MG63 (cell line): ENCODE measurements around the gene CDC37. TPM values are rescaled to one million over a fixed set of nuclear protein-coding genes. Genes with fewer than 3 reads are reported as not detected.
"Not testable (repeated sequence)": the region's sequence is repeated elsewhere in the genome, so short reads cannot be mapped to it uniquely, and the experiment has no call there.

ENCODE experiments used
- DNase-seq: peaks from one replicate; pipeline ENCODE4 v3.0.0-alpha.2; 2020
- H3K27me3 ChIP-seq: fragments of 250-450 bp; sonication (Bioruptor Pico); 2 replicates; pipeline ENCODE4 v1.5.1; 2020; ENCODE audit warnings: mild to moderate bottlenecking, moderate library complexity
- H3K36me3 ChIP-seq: fragments of 250-450 bp; sonication (Bioruptor Pico); 2 replicates; pipeline ENCODE4 v1.5.1; 2020; ENCODE audit warnings: mild to moderate bottlenecking, moderate library complexity
- H3K4me3 ChIP-seq: fragments of 250-450 bp; sonication (Bioruptor Pico); 2 replicates; pipeline ENCODE4 v1.5.1; 2020; ENCODE audit warnings: mild to moderate bottlenecking, moderate library complexity
- H3K9me3 ChIP-seq: fragments of 250-450 bp; sonication (Bioruptor Pico); 2 replicates; pipeline ENCODE4 v1.5.1; 2020; ENCODE audit warnings: mild to moderate bottlenecking, moderate library complexity
- total RNA-seq: library from RNA; depleted of rRNA; stranded (reverse); fragments of >200 nt; shearing (Covaris generic); gene quantifications from 2 replicates; pipeline ENCODE4 v1.2.3, GENCODE V29; 2014; ENCODE audit warnings: low replicate concordance

CDC37 gene
- total RNA-seq, 1 experiment from 2014 or later: 519 TPM

- DNase-seq: peak; percentile 99
- Histone ChIP-seq H3K27me3 (no peaks in the 10 kb centered on the region), H3K4me3 (peak within 1 kb of the TSS; percentile 96)
Measured at GRCh38 chr19:10380313-10381102, 22.8 kb downstream of the CDC37 start, which contains the start of gene TYK2. TYK2 (minus strand) TSS chr19:10380572; CDS start chr19:10378406, 2,166 bp downstream.

GRCh38 chr19:10379880-10380312, 23.4 kb downstream of the CDC37 start:
- no peaks in the 10 kb centered on the region for H3K9me3 ChIP-seq
- DNase-seq: no peak
- peaks cover 25% of the 10 kb centered on the region for H3K36me3 ChIP-seq
- peak overlapping the region; percentile 96 for H3K4me3 ChIP-seq
- no peaks in the 10 kb centered on the region for H3K27me3 ChIP-seq

More at GRCh38 chr19:10380313-10381102, 22.8 kb downstream of the CDC37 start, which contains the start of gene TYK2:
- Histone ChIP-seq H3K36me3 (peaks cover 20% of the 10 kb centered on the region), H3K9me3 (no peaks in the 10 kb centered on the region)

GRCh38 chr19:10378124-10378523, 25.2 kb downstream of the CDC37 start:
- Histone ChIP-seq H3K27me3 (no peaks in the 10 kb centered on the region), H3K4me3 (no peak overlapping the region), H3K9me3 (no peaks in the 10 kb centered on the region), H3K36me3 (peaks cover 36% of the 10 kb centered on the region)
- no peak for DNase-seq

GRCh38 chr19:10377140-10377640, 26.2 kb downstream of the CDC37 start:
- not testable (repeated sequence) for H3K27me3 ChIP-seq, H3K4me3 ChIP-seq, H3K9me3 ChIP-seq, DNase-seq
- peaks cover 43% of the 10 kb centered on the region for H3K36me3 ChIP-seq

- DNase-seq: no peak
- peaks cover 54% of the 10 kb centered on the region for H3K36me3 ChIP-seq
- no peaks in the 10 kb centered on the region for H3K27me3 ChIP-seq
- no peaks in the 10 kb centered on the region for H3K9me3 ChIP-seq
- no peak overlapping the region for H3K4me3 ChIP-seq
Measured at GRCh38 chr19:10374931-10375330, 28.4 kb downstream of the CDC37 start.

- Histone ChIP-seq H3K4me3 (no peak overlapping the region), H3K36me3 (peaks cover 65% of the 10 kb centered on the region), H3K27me3 (no peaks in the 10 kb centered on the region), H3K9me3 (no peaks in the 10 kb centered on the region)
- no peak for DNase-seq
Measured at GRCh38 chr19:10372690-10373089, 30.7 kb downstream of the CDC37 start.

- Histone ChIP-seq H3K27me3 (no peaks in the 10 kb centered on the region), H3K9me3 (no peaks in the 10 kb centered on the region), H3K36me3 (peaks cover 81% of the 10 kb centered on the region), H3K4me3 (no peak overlapping the region)
- DNase-seq: no peak
Measured at GRCh38 chr19:10368101-10368803, 35.1 kb downstream of the CDC37 start.

- H3K36me3 ChIP-seq: peaks cover 82% of the 10 kb centered on the region
Measured at GRCh38 chr19:10366950-10367512, 36.3 kb downstream of the CDC37 start.

GRCh38 chr19:10365518-10365917, 37.8 kb downstream of the CDC37 start:
- Histone ChIP-seq H3K27me3 (no peaks in the 10 kb centered on the region), H3K36me3 (peaks cover 87% of the 10 kb centered on the region), H3K4me3 (no peak overlapping the region), H3K9me3 (no peaks in the 10 kb centered on the region)
- no peak for DNase-seq

More at GRCh38 chr19:10366950-10367512, 36.3 kb downstream of the CDC37 start:
- not testable (repeated sequence) for H3K9me3 ChIP-seq, H3K27me3 ChIP-seq, H3K4me3 ChIP-seq, DNase-seq

GRCh38 chr19:10364644-10365043, 38.7 kb downstream of the CDC37 start:
- peaks cover 82% of the 10 kb centered on the region for H3K36me3 ChIP-seq
- no peaks in the 10 kb centered on the region for H3K27me3 ChIP-seq
- no peaks in the 10 kb centered on the region for H3K9me3 ChIP-seq
- H3K4me3 ChIP-seq: no peak overlapping the region
- DNase-seq: no peak

- H3K27me3 ChIP-seq: no peaks in the 10 kb centered on the region
- H3K4me3 ChIP-seq: no peak overlapping the region
- H3K36me3 ChIP-seq: peaks cover 84% of the 10 kb centered on the region
- H3K9me3 ChIP-seq: no peaks in the 10 kb centered on the region
- no peak for DNase-seq
Measured at GRCh38 chr19:10363789-10364281, 39.5 kb downstream of the CDC37 start.

GRCh38 chr19:10362259-10362658, 41.1 kb downstream of the CDC37 start:
- Histone ChIP-seq H3K9me3 (no peaks in the 10 kb centered on the region), H3K27me3 (no peaks in the 10 kb centered on the region), H3K36me3 (peaks cover 79% of the 10 kb centered on the region), H3K4me3 (no peak overlapping the region)
- no peak for DNase-seq

- Histone ChIP-seq H3K27me3 (no peaks in the 10 kb centered on the region), H3K9me3 (no peaks in the 10 kb centered on the region), H3K4me3 (no peak overlapping the region), H3K36me3 (peaks cover 80% of the 10 kb centered on the region)
- DNase-seq: no peak
Measured at GRCh38 chr19:10361569-10362011, 41.8 kb downstream of the CDC37 start.

GRCh38 chr19:10356431-10356830, 46.9 kb downstream of the CDC37 start:
- Histone ChIP-seq H3K36me3 (peaks cover 77% of the 10 kb centered on the region), H3K4me3 (no peak overlapping the region), H3K27me3 (no peaks in the 10 kb centered on the region), H3K9me3 (no peaks in the 10 kb centered on the region)
- no peak for DNase-seq

GRCh38 chr19:10353793-10354391, 49.5 kb downstream of the CDC37 start:
- H3K36me3 ChIP-seq: peaks cover 81% of the 10 kb centered on the region

More at GRCh38 chr19:10353793-10354391, 49.5 kb downstream of the CDC37 start:
- Histone ChIP-seq H3K4me3 (no peak overlapping the region), H3K9me3 (no peaks in the 10 kb centered on the region), H3K27me3 (no peaks in the 10 kb centered on the region)
- DNase-seq: peak; percentile 46
